Activated CD4-positive, alpha-beta T cell treated with anti-CD3 and anti-CD28 coated beads, Interleukin-2, Interleukin-4, amounts not matched to agents 100 ng/mL and 50 ng/mL, durations not matched to agents 16 hours and 8 hours (primary cell): ENCODE results near the gene FOXJ3.

Source experiments
- DNase-seq: peaks from one replicate; pipeline ENCODE4 v3.0.0-alpha.2; 2020; ENCODE audit warnings: low spot score

FOXJ3 gene

GRCh38 chr1:42167611-42168390, 167.2 kb downstream of the FOXJ3 start:
- no peak for DNase-seq

GRCh38 chr1:42165511-42166210, 169.4 kb downstream of the FOXJ3 start:
- no peak for DNase-seq

- DNase-seq = no peak
These were observed 170.2 kb downstream of the FOXJ3 start, which contains the start of gene GUCA2A for GRCh38 chr1:42164551-42165420. Gene GUCA2A (minus strand): TSS chr1:42164745. CDS start chr1:42164712, 33 bp downstream.

- no peak for DNase-seq
These were observed 171.2 kb downstream of the FOXJ3 start for GRCh38 chr1:42163536-42164503.

- DNase-seq = no peak
These were observed 171.9 kb downstream of the FOXJ3 start for GRCh38 chr1:42163114-42163513.

GRCh38 chr1:42162181-42162580, 172.9 kb downstream of the FOXJ3 start:
- DNase-seq = no peak

GRCh38 chr1:42158189-42158588, 176.8 kb downstream of the FOXJ3 start:
- DNase-seq = no peak

GRCh38 chr1:42157667-42158066, 177.4 kb downstream of the FOXJ3 start:
- DNase-seq = no peak

GRCh38 chr1:42155362-42155761, 179.7 kb downstream of the FOXJ3 start:
- no peak for DNase-seq

- DNase-seq = no peak
These were observed 180.3 kb downstream of the FOXJ3 start for GRCh38 chr1:42154685-42155084.

- DNase-seq = no peak
These were observed 181.4 kb downstream of the FOXJ3 start for GRCh38 chr1:42153624-42154023.

- DNase-seq = no peak
These were observed 182.0 kb downstream of the FOXJ3 start, which contains the start of gene GUCA2B for GRCh38 chr1:42152907-42153600. Gene GUCA2B (plus strand): TSS chr1:42153410. CDS start chr1:42153451, 41 bp downstream.

- DNase-seq = no peak
These were observed 182.9 kb downstream of the FOXJ3 start for GRCh38 chr1:42152119-42152518.

GRCh38 chr1:42150651-42151050, 184.4 kb downstream of the FOXJ3 start:
- DNase-seq = no peak

- DNase-seq = no peak
These were observed 186.9 kb downstream of the FOXJ3 start for GRCh38 chr1:42148166-42148565.

GRCh38 chr1:42146626-42147320, 188.3 kb downstream of the FOXJ3 start:
- peak; percentile 69 for DNase-seq

- DNase-seq = no peak
These were observed 189.0 kb downstream of the FOXJ3 start for GRCh38 chr1:42145764-42146625.

- no peak for DNase-seq
These were observed 189.7 kb downstream of the FOXJ3 start for GRCh38 chr1:42145389-42145716.
